HepG2 (cell line): ENCODE measurements around the gene HDGFL3.

Experiments
- EZH2 ChIP-seq: conservative IDR thresholded peaks from 2 replicates; pipeline ENCODE4 v1.6.1; 2012; ENCODE audit warnings: mild to moderate bottlenecking, low read depth, low read length, moderate library complexity
- NR2F2 ChIP-seq: IDR thresholded peaks from 2 replicates; pipeline ENCODE4 v1.6.1; 2012; ENCODE audit warnings: low read depth, inconsistent platforms, borderline replicate concordance
- REPIN1 ChIP-seq: sonication (generic); formaldehyde crosslinking; IDR thresholded peaks from 2 replicates; pipeline ENCODE4 v1.8.0; 2022; ENCODE audit warnings: missing genetic modification reagents, low read depth, mild to moderate bottlenecking, borderline replicate concordance
- ZMYM2 ChIP-seq: sonication (generic); formaldehyde crosslinking; IDR thresholded peaks from 2 replicates; pipeline ENCODE4 v1.8.0; 2022; ENCODE audit warnings: mild to moderate bottlenecking, missing genetic modification reagents

DNA sequence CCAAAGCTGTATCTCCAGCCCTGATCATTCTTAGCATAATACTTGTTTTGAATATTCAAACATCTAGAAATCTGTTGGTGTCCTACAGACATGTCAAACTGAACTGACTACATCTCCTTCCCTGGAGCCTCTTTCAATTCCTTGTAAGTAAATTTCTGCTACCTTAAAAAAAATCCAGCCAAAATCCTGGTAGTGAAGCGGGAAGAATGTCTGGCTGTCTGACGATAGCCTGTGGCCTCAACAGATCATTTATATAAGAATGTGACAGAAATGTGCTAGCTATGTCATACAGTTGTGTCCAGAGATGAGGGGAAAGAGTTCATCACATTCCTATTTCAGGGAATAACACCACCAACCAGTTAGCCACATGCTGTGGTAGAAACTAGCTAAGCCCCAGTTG is 118.7 kb downstream of the HDGFL3 start:
- TF ChIP-seq EZH2 (no peak), NR2F2 (no peak), REPIN1 (CRISPR knock-in tag) (no peak), ZMYM2 (no peak)
